Upper lobe of left lung (tissue), 6 donors: Measurements from ENCODE around the gene MYO1C. TPM values are rescaled to one million over a fixed set of nuclear protein-coding genes. Genes with fewer than 3 reads are reported as not detected.
A peak's percentile ranks its signal among the peaks of the same experiment; 100 is the strongest.

Experiments used
- ATAC-seq, 2 donors: fragments of 200-7000 bp; cut with Tn5 transposase; one replicate each; pipeline ENCODE4 v1.9.1; 2022; ENCODE audit warnings: mild to moderate bottlenecking in 2 of 2, moderate library complexity in 2 of 2; ENCODE audit not compliant: low FRiP score in 2 of 2
- DNase-seq, 2 donors: peaks; one replicate each; pipeline ENCODE4 v3.0.0-alpha.2; 2019 to 2020
- H3K27ac ChIP-seq, 4 donors: fragments of 200-600 bp; sonication (generic); one replicate each; pipeline ENCODE4 v1.5.1; 2016 to 2019
- H3K27me3 ChIP-seq, 4 donors: fragments of 200-600 bp; sonication (generic); one replicate each; pipeline ENCODE4 v1.5.1; 2017 to 2019
- H3K36me3 ChIP-seq, 4 donors: fragments of 200-600 bp; sonication (generic); one replicate each; pipeline ENCODE4 v1.5.1; 2016 to 2019
- H3K4me1 ChIP-seq, 4 donors: fragments of 200-600 bp; sonication (generic); one replicate each; pipeline ENCODE4 v1.5.1; 2018 to 2019
- H3K4me3 ChIP-seq, 4 donors: fragments of 200-600 bp; sonication (generic); one replicate each; pipeline ENCODE4 v1.5.1; 2017 to 2019; ENCODE audit warnings: mild to moderate bottlenecking in 2 of 4, moderate library complexity in 1 of 4
- H3K9me3 ChIP-seq, 4 donors: fragments of 200-600 bp; sonication (generic); one replicate each; pipeline ENCODE4 v1.5.1; 2018 to 2019
- EP300 ChIP-seq, 4 donors: sonication (generic); formaldehyde crosslinking; IDR thresholded peaks; one replicate each; pipeline ENCODE4 v1.5.1; 2017; ENCODE audit warnings: antibody characterized with exemption in 4 of 4, control low read depth in 2 of 4
- POLR2A ChIP-seq, 4 donors: fragments of 450-650 bp; IDR thresholded peaks; one replicate each; pipeline ENCODE4 v1.5.1; 2016 to 2017; ENCODE audit warnings: antibody characterized with exemption in 4 of 4, mild to moderate bottlenecking in 2 of 4
- POLR2AphosphoS5 ChIP-seq, 2 donors: sonication (generic); formaldehyde crosslinking; IDR thresholded peaks; one replicate each; pipeline ENCODE4 v1.5.1; 2017; ENCODE audit warnings: antibody characterized with exemption in 2 of 2
- WGBS, 2 donors: methylation state at CpG; one replicate each; pipeline ENCODE4 v1.1.5; 2017 to 2018; 5-methylcytosine and 5-hydroxymethylcytosine counted together
- total RNA-seq, 6 donors: library from RNA; depleted of rRNA in 4 of 6; stranded (reverse); fragments of >200 nt in 4 of 6; gene quantifications; one replicate each; pipeline versions ENCODE4 v1.1.0 to v1.2.1, GENCODE V29; 2016 to 2021
- TF ChIP-seq, protein P1 (sequence below), 6 experiments: fragments of 450-650 bp in 4 of 6; fragments of 200-600 bp in 2 of 6; sonication (generic) in 2 of 6; IDR thresholded peaks; one replicate each; pipeline ENCODE4 v1.5.1; 2016 to 2019; ENCODE audit warnings: antibody characterized with exemption in 6 of 6
- donor health status: DM: no; HTN: no; CAD: no; lungs with moderate emphysema.
- donor health status: DM: no; HTN: yes; CAD: no; lungs with severe emphysema.

MYO1C gene
- total RNA-seq, 6 donors from 2014 or later: 186 to 358 (median 266) TPM

DNA sequence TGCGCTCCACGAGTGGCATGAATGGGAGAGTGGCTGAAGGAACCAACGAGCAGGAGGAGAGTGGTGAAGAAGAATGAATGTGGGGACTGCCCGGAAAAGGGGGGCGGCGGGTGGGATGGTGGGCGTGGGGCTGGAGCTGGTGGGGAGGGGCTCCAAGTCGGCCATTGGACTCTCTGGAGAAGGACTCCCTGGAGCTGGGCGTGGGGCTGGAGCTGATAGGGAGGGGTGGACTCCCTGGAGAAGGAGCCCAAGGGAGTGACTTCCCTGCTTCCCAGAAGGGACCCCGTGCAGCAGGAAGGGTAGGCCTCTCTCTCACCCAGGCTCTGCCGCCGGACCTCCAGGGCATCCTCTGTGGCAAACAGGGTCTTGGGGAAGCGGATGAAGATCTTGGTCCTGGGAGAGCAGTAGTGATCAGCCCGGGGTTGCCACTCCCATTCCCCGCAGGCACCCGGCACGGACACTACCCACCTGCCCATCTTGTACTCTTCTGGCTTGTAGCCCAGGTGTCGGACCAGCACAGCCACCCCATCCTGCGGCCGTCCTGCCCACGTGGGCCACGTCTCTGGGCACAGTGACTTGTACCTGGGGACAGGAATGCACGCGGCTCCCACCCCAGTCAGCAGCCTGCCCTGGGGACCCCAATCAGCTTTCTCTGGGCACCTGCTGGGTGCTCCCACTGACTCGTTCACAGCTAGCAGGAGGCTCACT, 21.6 kb downstream of the MYO1C start:
- H3K4me3 ChIP-seq: no peak overlapping the region
- peak in 1 of 2 donors; percentile 68 for DNase-seq
- H3K9me3 ChIP-seq: no peaks in the 10 kb centered on the region
- H3K4me1 ChIP-seq: peaks cover 11 to 26% (median 13%) of the 10 kb centered on the region in 4 donors
- TF ChIP-seq, protein P1, sequence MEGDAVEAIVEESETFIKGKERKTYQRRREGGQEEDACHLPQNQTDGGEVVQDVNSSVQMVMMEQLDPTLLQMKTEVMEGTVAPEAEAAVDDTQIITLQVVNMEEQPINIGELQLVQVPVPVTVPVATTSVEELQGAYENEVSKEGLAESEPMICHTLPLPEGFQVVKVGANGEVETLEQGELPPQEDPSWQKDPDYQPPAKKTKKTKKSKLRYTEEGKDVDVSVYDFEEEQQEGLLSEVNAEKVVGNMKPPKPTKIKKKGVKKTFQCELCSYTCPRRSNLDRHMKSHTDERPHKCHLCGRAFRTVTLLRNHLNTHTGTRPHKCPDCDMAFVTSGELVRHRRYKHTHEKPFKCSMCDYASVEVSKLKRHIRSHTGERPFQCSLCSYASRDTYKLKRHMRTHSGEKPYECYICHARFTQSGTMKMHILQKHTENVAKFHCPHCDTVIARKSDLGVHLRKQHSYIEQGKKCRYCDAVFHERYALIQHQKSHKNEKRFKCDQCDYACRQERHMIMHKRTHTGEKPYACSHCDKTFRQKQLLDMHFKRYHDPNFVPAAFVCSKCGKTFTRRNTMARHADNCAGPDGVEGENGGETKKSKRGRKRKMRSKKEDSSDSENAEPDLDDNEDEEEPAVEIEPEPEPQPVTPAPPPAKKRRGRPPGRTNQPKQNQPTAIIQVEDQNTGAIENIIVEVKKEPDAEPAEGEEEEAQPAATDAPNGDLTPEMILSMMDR (IDR thresholded peaks at IDR 0.05): no peak
- no peak for TF ChIP-seq EP300 (IDR thresholded peaks at IDR 0.05)
- no peak for TF ChIP-seq POLR2A (IDR thresholded peaks at IDR 0.05)
- no peak for TF ChIP-seq POLR2AphosphoS5 (IDR thresholded peaks at IDR 0.05)
- WGBS, 2 donors: 84 to 85% methylated on average over 10 to 24 of the region's 25 CpGs
- peak overlapping the region in 2 of 4 donors; percentile 7 to 21 for H3K27ac ChIP-seq
- ATAC-seq: no peak
- peaks cover 11 to 98% (median 77%) of the 10 kb centered on the region in 4 donors for H3K36me3 ChIP-seq
- no peaks in the 10 kb centered on the region for H3K27me3 ChIP-seq

DNA sequence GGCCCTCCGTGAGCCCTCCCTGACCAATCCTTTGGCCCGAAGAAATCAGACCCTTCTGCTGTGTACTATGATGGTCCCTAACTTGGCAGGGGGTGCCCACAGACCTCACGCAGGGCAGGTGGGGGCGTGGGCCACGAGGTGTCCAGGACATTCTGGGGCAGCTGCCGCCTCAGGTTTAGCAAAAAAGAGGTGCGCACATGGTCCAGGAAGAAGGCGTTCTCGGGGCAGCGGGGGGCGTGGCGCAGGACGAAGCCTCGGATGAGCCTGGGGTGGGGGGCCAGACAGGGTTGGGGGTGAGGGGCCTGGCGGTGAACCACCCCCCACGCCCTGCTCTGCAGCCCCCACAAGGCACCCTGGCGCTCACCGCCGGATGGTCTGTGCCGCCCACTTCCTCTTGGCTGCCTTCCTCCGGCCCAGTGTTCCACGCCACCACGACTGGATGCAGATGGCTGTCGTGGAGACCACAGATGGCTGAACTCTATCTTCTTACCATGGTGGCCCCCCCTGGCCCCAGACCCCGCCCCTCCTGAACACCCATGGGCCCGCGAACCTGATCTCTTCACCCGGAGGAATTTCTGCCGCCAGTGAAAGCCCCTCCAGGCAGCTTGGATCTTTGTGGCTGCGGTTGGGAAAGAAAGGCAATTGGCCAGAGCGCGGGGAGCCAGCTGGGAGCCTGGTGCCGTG, 22.3 kb downstream of the MYO1C start:
- peaks cover 16 to 98% (median 79%) of the 10 kb centered on the region in 4 donors for H3K36me3 ChIP-seq

DNA sequence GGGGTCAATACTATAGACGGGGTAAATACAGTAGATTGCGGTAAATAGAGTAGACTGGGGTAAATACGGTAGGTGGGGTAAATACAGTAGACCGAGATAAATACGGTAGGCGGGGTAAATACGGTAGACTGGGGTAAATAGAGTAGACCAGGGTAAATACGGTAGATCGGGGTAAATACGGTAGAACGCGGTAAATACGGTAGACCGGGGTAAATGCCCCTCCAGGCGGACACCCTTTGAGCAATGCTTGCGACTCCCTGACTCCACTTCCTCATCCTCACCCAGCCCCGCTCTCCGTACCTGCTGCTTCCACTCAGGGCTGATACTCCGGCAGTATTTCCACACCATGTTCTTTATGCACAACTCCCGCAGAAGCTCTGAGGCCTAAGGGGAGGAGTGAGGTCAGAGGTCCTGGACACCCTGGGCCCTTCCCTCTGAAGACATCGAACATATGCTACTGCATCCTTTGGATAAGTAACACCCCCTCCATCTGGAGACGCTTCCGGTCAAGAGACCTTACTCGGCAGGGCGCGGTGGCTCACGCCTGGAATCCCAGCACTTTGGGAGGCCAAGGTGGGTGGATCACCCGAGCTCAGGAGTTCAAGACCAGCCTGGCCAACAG, 23.1 kb downstream of the MYO1C start:
- WGBS, 2 donors: 86 to 89% methylated on average over 28 of the region's 28 CpGs
- H3K36me3 ChIP-seq: peaks cover 16 to 98% (median 76%) of the 10 kb centered on the region in 4 donors
- H3K9me3 ChIP-seq: no peaks in the 10 kb centered on the region
- peaks cover 7 to 18% (median 9%) of the 10 kb centered on the region in 4 donors for H3K4me1 ChIP-seq
- H3K27me3 ChIP-seq: no peaks in the 10 kb centered on the region
- H3K27ac ChIP-seq: peak overlapping the region in 1 of 4 donors; percentile 56
- TF ChIP-seq EP300 (IDR thresholded peaks at IDR 0.05) (no peak), POLR2AphosphoS5 (IDR thresholded peaks at IDR 0.05) (no peak), POLR2A (IDR thresholded peaks at IDR 0.05) (no peak)
- TF ChIP-seq, protein P1 (IDR thresholded peaks at IDR 0.05): no peak
- ATAC-seq (no peak), DNase-seq (no peak)
- no peak overlapping the region for H3K4me3 ChIP-seq

More for the DNA sequence above, 22.3 kb downstream of the MYO1C start:
- Histone ChIP-seq H3K27ac (peak overlapping the region in 2 of 4 donors; percentile 7 to 21), H3K4me3 (no peak overlapping the region), H3K9me3 (no peaks in the 10 kb centered on the region), H3K4me1 (peaks cover 7 to 26% (median 11%) of the 10 kb centered on the region in 4 donors), H3K27me3 (no peaks in the 10 kb centered on the region)
- TF ChIP-seq POLR2AphosphoS5 (IDR thresholded peaks at IDR 0.05) (no peak), EP300 (IDR thresholded peaks at IDR 0.05) (no peak), POLR2A (IDR thresholded peaks at IDR 0.05) (no peak)
- TF ChIP-seq, protein P1 (IDR thresholded peaks at IDR 0.05): no peak
- peak in 1 of 2 donors; percentile 71 for DNase-seq
- no peak for ATAC-seq
- WGBS, 2 donors: 79 to 80% methylated on average over 30 to 32 of the region's 33 CpGs

DNA sequence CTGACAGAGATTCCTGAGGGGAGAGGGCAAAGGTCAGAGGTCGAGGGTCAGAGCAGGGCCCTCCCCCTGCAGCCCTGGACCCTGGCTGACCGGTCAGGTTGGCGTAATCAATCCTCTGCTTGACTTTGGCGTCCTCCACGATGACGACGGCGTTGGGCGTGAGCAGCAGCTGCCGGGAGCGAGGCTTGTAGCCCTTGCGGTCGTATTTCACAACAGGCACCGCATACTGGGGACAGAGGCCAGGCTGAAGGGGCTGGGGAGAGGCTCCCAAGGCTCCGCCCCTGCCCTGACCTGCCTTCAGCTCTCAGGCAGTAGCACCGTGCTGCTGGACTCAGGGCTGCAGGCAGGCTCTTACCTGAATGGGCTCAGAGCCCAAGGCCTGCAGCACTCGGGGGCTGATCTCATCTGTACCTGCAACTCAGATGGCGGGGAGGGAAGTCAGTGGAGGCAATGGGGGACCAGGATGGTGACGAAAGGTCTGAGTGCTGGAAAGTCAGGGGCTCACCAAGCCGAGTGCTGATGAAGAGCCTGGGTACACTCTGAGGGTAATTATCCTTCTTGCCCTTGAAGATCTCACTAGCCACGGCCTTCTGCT, 24.5 kb downstream of the MYO1C start:
- H3K36me3 ChIP-seq: peaks cover 16 to 90% (median 78%) of the 10 kb centered on the region in 4 donors
- peak overlapping the region; percentile 24 to 56 (median 43) for H3K27ac ChIP-seq
- no peaks in the 10 kb centered on the region for H3K27me3 ChIP-seq
- peaks cover 7 to 24% (median 17%) of the 10 kb centered on the region in 4 donors for H3K4me1 ChIP-seq
- DNase-seq (peak; percentile 83 to 94), ATAC-seq (peak; percentile 24 to 86)
- 63% methylated on average over 11 to 16 of the region's 21 CpGs for WGBS, 2 donors
- H3K4me3 ChIP-seq: no peak overlapping the region
- no peaks in the 10 kb centered on the region for H3K9me3 ChIP-seq
- TF ChIP-seq POLR2A (IDR thresholded peaks at IDR 0.05) (peak in 1 of 4 donors; percentile 20), POLR2AphosphoS5 (IDR thresholded peaks at IDR 0.05) (peak; percentile 33 to 72)
- TF ChIP-seq, protein P1 (IDR thresholded peaks at IDR 0.05): no peak
